Mesodermal cell (in vitro differentiated cells): ENCODE results near the gene GDF15.
"Not testable (repeated sequence)": the region's sequence is repeated elsewhere in the genome, so short reads cannot be mapped to it uniquely, and the experiment has no call there.

Experiments
- H3K27ac ChIP-seq: 2 replicates; pipeline ENCODE4 v1.7.0; 2013; ENCODE audit warnings: mild to moderate bottlenecking, low read depth, low read length, moderate library complexity; ENCODE audit not compliant: severe bottlenecking
- H3K36me3 ChIP-seq: 2 replicates; pipeline ENCODE4 v1.7.1; 2013; ENCODE audit warnings: mild to moderate bottlenecking, low read length, moderate library complexity; ENCODE audit not compliant: control insufficient read depth, insufficient read depth
- H3K4me1 ChIP-seq: one replicate; pipeline ENCODE4 v1.7.1; 2013; ENCODE audit warnings: mild to moderate bottlenecking, low read length; ENCODE audit not compliant: insufficient read depth, control insufficient read depth, poor library complexity, severe bottlenecking
- H3K4me3 ChIP-seq: 2 replicates; pipeline ENCODE4 v1.7.0; 2013; ENCODE audit warnings: low read length, control low read depth, mild to moderate bottlenecking; ENCODE audit not compliant: insufficient read depth, poor library complexity, severe bottlenecking; ENCODE audit errors: extremely low read depth
- H3K9me3 ChIP-seq: 2 replicates; pipeline ENCODE4 v1.7.1; 2013; ENCODE audit warnings: mild to moderate bottlenecking, low read length, moderate library complexity; ENCODE audit not compliant: control insufficient read depth
- WGBS, 2 experiments: methylation state at CpG; one replicate each; pipeline ENCODE4 v1.1.5; 2013; ENCODE audit warnings: missing lambda C conversion rate in 2 of 2; ENCODE audit not compliant: insufficient coverage in 2 of 2; 5-methylcytosine and 5-hydroxymethylcytosine counted together

GDF15 gene

GRCh38 chr19:18364277-18364825, 21.6 kb upstream of the GDF15 start:
- not testable (repeated sequence) for H3K36me3 ChIP-seq, H3K9me3 ChIP-seq, H3K4me3 ChIP-seq
- H3K27ac ChIP-seq, result peak overlapping the region; percentile 94
- 82 to 83% methylated on average over 9 to 10 of the region's 11 CpGs for WGBS, 2 experiments
- H3K4me1 ChIP-seq, result peaks cover 31% of the 10 kb centered on the region

DNA sequence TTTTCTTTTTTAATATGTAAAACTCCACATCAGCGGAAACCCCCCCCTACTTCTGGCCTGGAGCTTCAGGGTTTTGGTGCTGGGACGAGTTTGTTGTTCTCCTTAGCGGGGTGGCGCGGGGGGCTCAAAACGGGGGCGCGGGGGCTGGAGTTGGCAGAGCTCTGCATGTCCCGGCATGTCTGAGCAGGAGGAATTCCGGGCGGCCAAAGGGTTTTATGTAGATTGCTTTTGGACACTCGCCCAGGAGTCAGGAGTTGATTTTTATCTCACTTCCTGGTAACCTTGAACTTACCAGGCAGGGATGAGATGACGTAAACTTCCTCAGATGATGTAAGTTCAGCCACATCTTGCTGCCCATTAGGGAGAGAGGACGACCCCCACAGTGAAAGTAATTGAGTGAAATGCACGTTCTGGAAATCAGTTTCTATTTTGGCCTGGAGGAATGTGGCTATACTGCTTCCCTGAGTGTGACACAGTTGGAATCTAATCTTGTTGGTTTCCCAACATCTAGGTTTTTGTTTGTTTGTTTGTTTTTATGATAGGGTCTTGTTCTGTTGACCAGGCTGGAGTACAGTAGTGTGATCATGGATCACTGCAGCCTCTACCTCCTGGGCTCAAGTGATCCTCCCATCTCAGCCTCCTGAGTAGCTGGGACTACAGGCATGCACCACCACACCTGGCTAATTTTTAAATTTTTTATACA, 21.0 kb upstream of the GDF15 start:
- no peaks in the 10 kb centered on the region for H3K9me3 ChIP-seq
- 65 to 66% methylated on average over 8 to 13 of the region's 15 CpGs for WGBS, 2 experiments
- peak overlapping the region; percentile 94 for H3K27ac ChIP-seq
- H3K4me3 ChIP-seq, result no peak overlapping the region
- peaks cover 4% of the 10 kb centered on the region for H3K36me3 ChIP-seq
- H3K4me1 ChIP-seq, result peaks cover 37% of the 10 kb centered on the region

DNA sequence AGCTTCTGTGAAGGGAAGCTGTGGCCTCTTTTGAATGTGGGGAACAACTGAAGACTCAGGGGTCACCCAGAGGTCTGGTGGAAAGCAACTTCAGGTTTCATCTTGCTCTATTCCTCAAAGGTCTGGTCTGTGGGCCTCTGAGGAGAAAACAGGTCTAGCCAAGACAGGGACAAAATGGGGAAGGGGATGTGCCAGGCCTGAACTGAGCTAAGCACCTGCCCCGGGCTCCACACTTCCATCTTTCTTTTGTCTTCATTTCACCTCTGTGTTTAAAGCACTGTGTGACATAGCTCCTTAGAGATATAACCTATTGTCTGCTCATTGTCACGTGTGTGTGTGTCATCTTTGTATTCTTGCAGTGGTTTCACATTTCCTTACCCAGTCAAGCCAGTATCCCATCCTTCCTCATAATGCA, 19.9 kb upstream of the GDF15 start:
- peaks cover 37% of the 10 kb centered on the region for H3K4me1 ChIP-seq
- H3K9me3 ChIP-seq, result no peaks in the 10 kb centered on the region
- no peak overlapping the region for H3K4me3 ChIP-seq
- H3K36me3 ChIP-seq, result peaks cover 4% of the 10 kb centered on the region
- H3K27ac ChIP-seq, result no peak overlapping the region
- 100% methylated on average over 1 of the region's 2 CpGs; no CpG with 5 or more reads in 1 of the 2 experiments for WGBS, 2 experiments

- Histone ChIP-seq H3K4me1 (peaks cover 36% of the 10 kb centered on the region), H3K36me3 (no peaks in the 10 kb centered on the region), H3K4me3 (no peak overlapping the region), H3K9me3 (no peaks in the 10 kb centered on the region), H3K27ac (no peak overlapping the region)
- 88 to 94% methylated on average over 11 to 13 of the region's 15 CpGs for WGBS, 2 experiments
These were observed 17.3 kb upstream of the GDF15 start for GRCh38 chr19:18368504-18369222.

DNA sequence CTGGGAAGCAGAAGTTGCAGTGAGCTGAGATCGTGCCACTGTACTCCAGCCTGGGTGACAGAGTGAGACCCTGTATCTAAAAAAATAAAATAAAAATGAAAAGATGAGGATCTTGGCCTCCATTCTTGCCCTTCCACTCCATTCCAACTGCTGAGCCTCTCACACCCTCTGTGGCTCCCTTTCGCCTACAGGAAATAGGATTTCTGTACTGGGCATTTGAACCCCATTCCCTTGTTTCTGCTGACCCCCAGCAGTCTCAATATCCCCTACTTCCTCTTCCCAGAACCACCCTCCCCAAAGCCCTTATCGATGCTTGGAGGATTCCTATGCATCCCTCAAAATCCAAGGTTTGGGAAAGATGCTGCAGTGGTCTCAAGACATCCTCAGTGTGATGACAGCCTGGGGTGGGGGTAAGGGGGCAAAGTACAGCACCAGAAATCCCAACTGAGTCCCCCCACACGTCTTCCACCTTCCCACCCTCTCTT, 12.5 kb upstream of the GDF15 start:
- 100% methylated on average over 1 to 2 of the region's 4 CpGs for WGBS, 2 experiments
- Histone ChIP-seq H3K27ac (peak overlapping the region; percentile 95), H3K4me1 (peaks cover 23% of the 10 kb centered on the region), H3K4me3 (no peak overlapping the region), H3K9me3 (no peaks in the 10 kb centered on the region), H3K36me3 (no peaks in the 10 kb centered on the region)

GRCh38 chr19:18373892-18374629, 11.9 kb upstream of the GDF15 start:
- H3K27ac ChIP-seq, result peak overlapping the region; percentile 95
- H3K9me3 ChIP-seq, result no peaks in the 10 kb centered on the region
- no peak overlapping the region for H3K4me3 ChIP-seq
- H3K36me3 ChIP-seq, result no peaks in the 10 kb centered on the region
- WGBS, 2 experiments, result 22 to 34% methylated on average over 7 to 10 of the region's 17 CpGs
- peaks cover 18% of the 10 kb centered on the region for H3K4me1 ChIP-seq

GRCh38 chr19:18377026-18377425, 8.9 kb upstream of the GDF15 start:
- Histone ChIP-seq H3K4me1 (peaks cover 14% of the 10 kb centered on the region), H3K4me3 (no peak overlapping the region), H3K27ac (no peak overlapping the region), H3K9me3 (no peaks in the 10 kb centered on the region), H3K36me3 (no peaks in the 10 kb centered on the region)
- WGBS, 2 experiments, result 93 to 96% methylated on average over 4 of the region's 6 CpGs

GRCh38 chr19:18379803-18380747, 5.9 kb upstream of the GDF15 start:
- Histone ChIP-seq H3K4me3 (no peak overlapping the region), H3K27ac (peak overlapping the region; percentile 39), H3K9me3 (no peaks in the 10 kb centered on the region), H3K36me3 (no peaks in the 10 kb centered on the region), H3K4me1 (peaks cover 18% of the 10 kb centered on the region)
- WGBS, 2 experiments, result 84 to 91% methylated on average over 12 to 20 of the region's 22 CpGs

GRCh38 chr19:18380843-18381242, 5.1 kb upstream of the GDF15 start:
- H3K4me3 ChIP-seq, result no peak overlapping the region
- H3K36me3 ChIP-seq, result no peaks in the 10 kb centered on the region
- 63 to 73% methylated on average over 2 of the region's 3 CpGs for WGBS, 2 experiments
- no peaks in the 10 kb centered on the region for H3K9me3 ChIP-seq
- H3K27ac ChIP-seq, result no peak overlapping the region
- H3K4me1 ChIP-seq, result peaks cover 25% of the 10 kb centered on the region

DNA sequence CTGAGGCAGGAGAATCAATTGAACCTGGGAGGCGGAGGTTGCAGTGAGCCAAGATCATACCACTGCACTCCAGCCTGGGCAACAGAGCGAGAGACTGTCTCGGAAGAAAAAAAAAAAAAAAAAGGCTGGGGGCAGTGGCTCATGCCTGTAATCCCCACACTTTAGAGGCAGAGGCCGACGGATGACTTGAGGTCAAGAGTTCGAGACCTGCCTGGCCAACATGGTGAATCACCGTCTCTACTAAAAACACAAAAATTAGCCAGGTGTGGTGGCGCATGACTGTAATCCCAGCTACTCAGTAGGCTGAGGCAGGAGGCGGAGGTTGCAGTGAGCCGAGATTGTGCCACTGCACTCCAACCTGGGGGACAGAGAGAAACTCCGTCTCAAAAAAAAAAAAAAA, 2.3 kb upstream of the GDF15 start:
- H3K4me1 ChIP-seq, result peaks cover 35% of the 10 kb centered on the region
- not testable (repeated sequence) for H3K27ac ChIP-seq, H3K9me3 ChIP-seq, H3K36me3 ChIP-seq, H3K4me3 ChIP-seq
- 100% methylated on average over 5 of the region's 11 CpGs for WGBS, 2 experiments
